Fibroblast of lung (primary cell): ENCODE data around the gene TJP3. TPM values are rescaled to one million over a fixed set of nuclear protein-coding genes. Genes with fewer than 3 reads are reported as not detected.

Source experiments
- DNase-seq, 2 donors: peaks; one replicate each; pipeline versions ENCODE4 v3.0.0 to v3.0.0-alpha.2; 2010; ENCODE audit warnings: low read depth in 2 of 2
- H2AFZ ChIP-seq: 2 replicates; pipeline ENCODE4 v1.5.1; 2012; ENCODE audit warnings: low read length, control low read depth, inconsistent platforms
- H3K27ac ChIP-seq: 2 replicates; pipeline ENCODE4 v1.5.1; 2011; ENCODE audit warnings: low read length, control low read depth; ENCODE audit not compliant: insufficient read depth
- H3K27me3 ChIP-seq: 2 replicates; pipeline ENCODE4 v1.5.1; 2011; ENCODE audit warnings: mild to moderate bottlenecking, low read length; ENCODE audit not compliant: control insufficient read depth, insufficient read depth
- H3K36me3 ChIP-seq: 2 replicates; pipeline ENCODE4 v1.5.1; 2011; ENCODE audit warnings: low read length; ENCODE audit not compliant: control insufficient read depth, insufficient read depth
- H3K4me1 ChIP-seq: 2 replicates; pipeline ENCODE4 v1.5.1; 2011; ENCODE audit warnings: low read length; ENCODE audit not compliant: control insufficient read depth, insufficient read depth; ENCODE audit errors: extremely low read depth
- H3K4me2 ChIP-seq: 2 replicates; pipeline ENCODE4 v1.5.1; 2011; ENCODE audit warnings: low read length, control low read depth; ENCODE audit not compliant: insufficient read depth; ENCODE audit errors: extremely low read depth
- H3K4me3 ChIP-seq, 4 experiments: fragments of 200-600 bp in 1 of 4; sonication (generic) in 1 of 4; replicated peaks in 1 of 4; 2 replicates each; pipeline ENCODE4 v1.5.1; 2011 to 2016; ENCODE audit warnings: low read length in 4 of 4, low read depth in 3 of 4, mild to moderate bottlenecking in 3 of 4, control low read depth in 2 of 4, inconsistent platforms in 1 of 4, mixed read lengths in 1 of 4; ENCODE audit not compliant: insufficient read depth in 1 of 4; ENCODE audit errors: control extremely low read depth in 1 of 4
- H3K79me2 ChIP-seq: 2 replicates; pipeline ENCODE4 v1.5.1; 2012; ENCODE audit warnings: mild to moderate bottlenecking, low read length, inconsistent platforms; ENCODE audit not compliant: control insufficient read depth, insufficient read depth
- H3K9ac ChIP-seq: 2 replicates; pipeline ENCODE4 v1.5.1; 2011; ENCODE audit warnings: mild to moderate bottlenecking, low read length, control low read depth; ENCODE audit not compliant: insufficient read depth
- H3K9me3 ChIP-seq: 2 replicates; pipeline ENCODE4 v1.5.1; 2012; ENCODE audit warnings: low read depth, low read length; ENCODE audit not compliant: control insufficient read depth, insufficient read depth
- H4K20me1 ChIP-seq: 2 replicates; pipeline ENCODE4 v1.5.1; 2011; ENCODE audit warnings: low read length; ENCODE audit not compliant: control insufficient read depth, insufficient read depth; ENCODE audit errors: extremely low read depth
- EZH2 ChIP-seq: IDR thresholded peaks from 2 replicates; pipeline ENCODE4 v1.5.1; 2012; ENCODE audit warnings: low read length, control low read depth, mild to moderate bottlenecking; ENCODE audit errors: missing control alignments
- polyA plus RNA-seq, 2 donors: library from polyadenylated mRNA; depleted of rRNA in 1 of 2; stranded (reverse) in 1 of 2; unstranded in 1 of 2; fragments of >200 nt; gene quantifications; 2 replicates each; pipeline ENCODE4 v1.2.1, GENCODE V29; 2011 to 2012; ENCODE audit warnings: missing spikeins in 1 of 2
- total RNA-seq: library from RNA; depleted of rRNA; stranded (reverse); fragments of >200 nt; gene quantifications from 2 replicates; pipeline ENCODE4 v1.2.1, GENCODE V29; 2014
- TF ChIP-seq, protein P1 (sequence below), 2 donors: IDR thresholded peaks in 1 of 2; conservative IDR thresholded peaks in 1 of 2; 1 replicate in 1 of 2; 2 replicates in 1 of 2; pipeline ENCODE4 v1.5.1; 2011 to 2012; ENCODE audit warnings: low read length in 2 of 2, control low read depth in 1 of 2, inconsistent platforms in 1 of 2, low read depth in 1 of 2, mild to moderate bottlenecking in 1 of 2

Gene TJP3
- total and polyA plus RNA-seq, 2 donors (not counting 1 experiment from before 2014, with no cell fraction given) = not detected

DNA sequence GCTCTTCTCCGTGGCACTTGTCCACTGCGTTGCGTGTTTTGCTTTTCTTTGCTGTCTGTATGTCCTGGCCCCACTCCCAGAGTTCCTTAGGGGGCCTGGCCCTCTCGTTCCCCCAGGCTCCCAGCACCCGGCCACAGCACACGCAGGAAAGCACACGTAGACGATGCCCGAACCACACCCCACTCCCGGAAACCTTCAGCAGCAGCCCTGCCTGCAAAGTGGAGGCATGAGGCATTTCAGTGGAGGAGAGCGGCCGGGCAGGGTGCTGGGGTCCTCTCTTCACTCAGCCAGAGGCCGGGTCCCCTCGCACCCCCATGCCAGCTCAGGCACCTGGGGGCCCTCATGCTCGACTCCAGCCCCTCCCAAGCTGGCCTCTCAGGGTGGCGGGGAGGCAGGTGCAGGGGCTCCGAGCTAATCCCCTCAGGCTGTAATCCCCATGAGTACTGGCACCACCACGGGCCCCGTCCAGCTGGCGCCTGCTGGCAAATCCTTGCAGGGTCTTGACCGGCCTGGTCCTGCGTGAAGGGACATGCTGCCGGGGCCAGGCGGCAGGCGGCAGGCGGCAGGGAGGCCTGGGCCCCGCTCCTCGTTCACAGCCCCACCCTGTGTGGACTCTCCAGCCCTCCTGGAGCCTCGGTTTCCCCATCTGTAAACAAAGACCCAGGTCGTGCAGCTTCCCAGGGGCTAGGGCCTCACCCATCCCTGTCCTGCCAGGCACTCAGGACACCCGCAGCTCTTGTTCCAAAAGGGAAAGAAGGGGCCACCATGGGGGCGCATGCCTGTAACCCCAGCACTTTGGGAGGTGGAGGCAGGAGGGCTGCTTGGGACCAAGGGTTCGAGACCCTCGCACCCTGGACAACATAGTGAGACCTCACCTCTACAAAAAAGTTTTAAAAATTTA, 14.9 kb upstream of the TJP3 start:
- no peak overlapping the region for H2AFZ ChIP-seq
- H3K4me1 ChIP-seq = no peaks in the 10 kb centered on the region
- no peak overlapping the region for H3K4me3 ChIP-seq
- no peak overlapping the region for H3K4me2 ChIP-seq
- peaks cover 39% of the 10 kb centered on the region for H3K79me2 ChIP-seq
- no peak for DNase-seq
- TF ChIP-seq, protein P1, sequence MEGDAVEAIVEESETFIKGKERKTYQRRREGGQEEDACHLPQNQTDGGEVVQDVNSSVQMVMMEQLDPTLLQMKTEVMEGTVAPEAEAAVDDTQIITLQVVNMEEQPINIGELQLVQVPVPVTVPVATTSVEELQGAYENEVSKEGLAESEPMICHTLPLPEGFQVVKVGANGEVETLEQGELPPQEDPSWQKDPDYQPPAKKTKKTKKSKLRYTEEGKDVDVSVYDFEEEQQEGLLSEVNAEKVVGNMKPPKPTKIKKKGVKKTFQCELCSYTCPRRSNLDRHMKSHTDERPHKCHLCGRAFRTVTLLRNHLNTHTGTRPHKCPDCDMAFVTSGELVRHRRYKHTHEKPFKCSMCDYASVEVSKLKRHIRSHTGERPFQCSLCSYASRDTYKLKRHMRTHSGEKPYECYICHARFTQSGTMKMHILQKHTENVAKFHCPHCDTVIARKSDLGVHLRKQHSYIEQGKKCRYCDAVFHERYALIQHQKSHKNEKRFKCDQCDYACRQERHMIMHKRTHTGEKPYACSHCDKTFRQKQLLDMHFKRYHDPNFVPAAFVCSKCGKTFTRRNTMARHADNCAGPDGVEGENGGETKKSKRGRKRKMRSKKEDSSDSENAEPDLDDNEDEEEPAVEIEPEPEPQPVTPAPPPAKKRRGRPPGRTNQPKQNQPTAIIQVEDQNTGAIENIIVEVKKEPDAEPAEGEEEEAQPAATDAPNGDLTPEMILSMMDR (conservative IDR thresholded peaks at IDR 0.05 in 1 of 2, IDR thresholded peaks at IDR 0.05 in 1 of 2; ENCODE audit: low read depth in 1 of 2, low read length in 2 of 2) = no peak
- no peak for TF ChIP-seq EZH2
- H3K27ac ChIP-seq = no peak overlapping the region
- H3K36me3 ChIP-seq = peaks cover 4% of the 10 kb centered on the region
- H3K9me3 ChIP-seq = no peaks in the 10 kb centered on the region
- H3K9ac ChIP-seq = no peak overlapping the region
- H3K27me3 ChIP-seq = no peaks in the 10 kb centered on the region
- no peaks in the 10 kb centered on the region for H4K20me1 ChIP-seq

DNA sequence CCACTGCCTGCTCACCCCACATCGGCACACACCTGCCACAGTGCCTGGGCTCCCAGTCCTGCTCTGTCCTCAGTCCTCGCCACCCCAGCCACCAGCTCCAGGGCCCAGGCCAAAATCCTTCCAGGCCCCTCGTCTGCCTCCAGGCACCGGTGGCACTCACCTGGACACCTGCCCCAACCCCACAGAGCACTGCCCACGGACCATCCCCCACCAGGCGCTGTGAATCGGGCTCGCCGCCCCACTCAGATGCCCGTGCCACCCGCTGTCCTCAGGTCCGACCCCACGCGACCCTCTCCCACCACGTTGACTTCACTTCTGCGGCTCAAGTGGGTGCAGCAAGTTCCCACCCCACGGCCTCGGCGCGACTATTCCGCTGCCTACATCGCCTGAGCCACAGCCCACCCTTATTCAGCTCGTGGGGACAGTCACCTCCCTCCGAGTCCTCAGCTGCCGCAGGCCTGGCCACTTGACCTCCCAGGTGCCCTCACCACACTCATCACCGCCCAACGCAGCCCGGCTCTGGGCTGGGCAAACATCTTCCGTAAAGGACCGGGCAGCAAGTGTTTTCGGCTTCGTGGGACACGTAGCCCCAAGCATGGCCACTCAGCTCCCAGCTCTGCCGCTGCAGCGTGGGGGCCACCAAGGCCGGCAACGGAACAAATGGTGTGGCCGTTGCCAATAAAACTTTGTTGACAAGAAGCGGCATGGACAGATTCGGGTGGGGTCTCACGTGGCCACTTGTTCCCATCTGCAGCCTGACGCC, 13.6 kb upstream of the TJP3 start:
- no peak for TF ChIP-seq EZH2
- TF ChIP-seq, protein P1 (conservative IDR thresholded peaks at IDR 0.05 in 1 of 2, IDR thresholded peaks at IDR 0.05 in 1 of 2; ENCODE audit: low read depth in 1 of 2, low read length in 2 of 2) = no peak
- Histone ChIP-seq H2AFZ (no peak overlapping the region), H3K79me2 (peaks cover 45% of the 10 kb centered on the region), H3K27ac (no peak overlapping the region), H3K4me3 (no peak overlapping the region), H4K20me1 (no peaks in the 10 kb centered on the region), H3K36me3 (peaks cover 4% of the 10 kb centered on the region), H3K9ac (no peak overlapping the region), H3K9me3 (no peaks in the 10 kb centered on the region), H3K4me1 (peaks cover 3% of the 10 kb centered on the region), H3K4me2 (no peak overlapping the region), H3K27me3 (no peaks in the 10 kb centered on the region)
- no peak for DNase-seq

DNA sequence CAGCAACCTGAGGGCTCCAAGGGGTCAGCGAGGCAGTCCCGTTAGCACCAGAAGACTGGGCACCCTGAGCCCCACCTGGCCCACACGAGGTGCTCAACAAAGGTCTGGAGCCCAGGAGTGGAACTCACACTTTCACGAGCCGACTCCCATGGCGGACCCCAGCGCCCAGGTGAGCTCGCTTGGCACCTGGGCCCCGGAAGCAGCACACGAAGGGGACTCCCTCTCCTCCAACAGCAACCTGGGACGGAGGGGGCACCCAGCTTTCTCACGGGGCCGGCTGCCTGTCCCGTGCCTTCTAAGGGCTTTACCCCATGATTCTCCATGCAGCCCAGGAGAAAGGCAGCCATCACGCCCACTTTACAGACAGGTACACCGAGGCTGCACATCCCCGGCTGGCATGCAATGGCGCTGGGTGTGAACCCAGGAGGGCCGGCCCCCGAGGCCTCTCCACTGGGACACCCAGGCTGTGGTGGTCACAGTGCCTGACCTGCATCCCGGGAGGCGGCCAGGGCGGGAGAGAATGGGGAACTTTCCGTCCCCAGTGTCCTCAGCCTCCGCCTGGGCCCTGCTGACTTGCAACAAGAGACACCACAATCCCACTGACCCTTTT, 13.0 kb upstream of the TJP3 start:
- H3K4me1 ChIP-seq = peaks cover 3% of the 10 kb centered on the region
- H3K9me3 ChIP-seq = no peaks in the 10 kb centered on the region
- no peak overlapping the region for H3K4me3 ChIP-seq
- no peaks in the 10 kb centered on the region for H3K27me3 ChIP-seq
- H3K4me2 ChIP-seq = no peak overlapping the region
- no peak overlapping the region for H2AFZ ChIP-seq
- peaks cover 4% of the 10 kb centered on the region for H3K36me3 ChIP-seq
- H3K27ac ChIP-seq = no peak overlapping the region
- TF ChIP-seq, protein P1 (conservative IDR thresholded peaks at IDR 0.05 in 1 of 2, IDR thresholded peaks at IDR 0.05 in 1 of 2; ENCODE audit: low read depth in 1 of 2, low read length in 2 of 2) = no peak
- TF ChIP-seq EZH2 = no peak
- H3K79me2 ChIP-seq = peaks cover 49% of the 10 kb centered on the region
- DNase-seq = no peak
- H3K9ac ChIP-seq = no peak overlapping the region
- no peaks in the 10 kb centered on the region for H4K20me1 ChIP-seq
